ENCODE measurements around the gene CDRT4.
A peak's percentile ranks its signal among the peaks of the same experiment; 100 is the strongest.
"Not testable (repeated sequence)": the region's sequence is repeated elsewhere in the genome, so short reads cannot be mapped to it uniquely, and the experiment has no call there.

Gene CDRT4

DNA sequence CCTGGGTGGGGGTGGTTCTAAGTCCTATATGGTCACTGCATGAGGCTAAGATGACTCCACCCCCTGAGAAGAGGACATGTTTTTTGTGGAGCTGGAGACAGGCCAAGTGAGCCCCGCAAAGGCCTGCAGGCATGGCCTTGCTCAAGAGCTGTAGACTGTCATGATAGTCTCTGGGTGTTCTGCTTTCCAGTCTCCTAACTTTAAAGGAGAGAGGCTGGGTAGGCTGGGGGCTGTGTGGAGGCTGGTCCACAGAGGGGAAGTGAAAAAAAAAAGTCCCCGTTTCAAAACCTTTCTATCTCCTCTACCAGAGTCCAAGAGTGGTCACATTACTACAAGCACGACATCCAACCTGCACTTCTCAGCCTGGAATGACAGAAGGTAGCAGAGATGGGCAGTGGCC lies 27.1 kb downstream of the CDRT4 start:
- no peak overlapping the region for H3K4me3 Mint-ChIP-seq
- no peak overlapping the region for H3K27ac Mint-ChIP-seq
- peaks cover 10% of the 10 kb centered on the region for H3K4me1 Mint-ChIP-seq (ENCODE audit: low read depth)
- no peaks in the 10 kb centered on the region for H3K27me3 Mint-ChIP-seq (ENCODE audit: low read depth)
- peaks cover 35% of the 10 kb centered on the region for H3K36me3 Mint-ChIP-seq (ENCODE audit: low read depth)
- no peak for DNase-seq (ENCODE audit: low spot score)
- H3K9me3 Mint-ChIP-seq = peaks cover 19% of the 10 kb centered on the region

DNA sequence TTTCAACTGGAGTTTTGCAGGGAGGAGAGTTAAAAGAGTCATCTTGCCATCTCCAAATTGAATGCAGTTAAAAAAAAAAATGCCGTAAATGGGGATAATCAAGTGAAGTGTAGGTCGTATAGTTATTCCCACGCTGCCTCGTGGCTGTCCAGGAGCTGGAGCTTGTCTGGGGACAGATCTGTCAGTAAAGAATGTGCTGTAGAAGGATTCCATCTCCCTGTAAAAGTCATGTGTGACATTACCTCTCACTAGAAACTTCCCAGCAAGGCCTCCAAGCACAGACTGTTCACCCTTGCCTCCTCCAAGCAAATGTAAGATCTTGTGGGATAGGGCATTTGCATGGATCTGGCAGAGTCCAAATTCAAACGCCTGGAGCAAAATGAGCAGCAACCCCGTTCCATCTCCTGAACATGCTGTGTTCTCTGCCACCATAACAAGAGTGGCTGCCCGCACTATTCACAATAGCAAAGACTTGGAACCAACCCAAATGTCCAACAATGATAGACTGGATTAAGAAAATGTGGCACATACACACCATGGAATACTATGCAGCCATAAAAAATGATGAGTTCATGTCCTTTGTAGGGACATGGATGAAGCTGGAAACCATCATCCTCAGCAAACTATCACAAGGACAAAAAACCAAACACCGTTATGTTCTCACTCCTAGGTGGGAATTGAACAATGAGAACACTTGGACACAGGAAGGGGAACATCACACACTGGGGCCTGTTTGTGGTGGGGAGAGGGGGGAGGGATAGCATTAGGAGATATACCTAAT lies 28.0 kb downstream of the CDRT4 start:
- not testable (repeated sequence) for H3K27me3 Mint-ChIP-seq (ENCODE audit: low read depth); H3K4me1 Mint-ChIP-seq (ENCODE audit: low read depth); H3K4me3 Mint-ChIP-seq; H3K27ac Mint-ChIP-seq; DNase-seq (ENCODE audit: low spot score)
- H3K36me3 Mint-ChIP-seq (ENCODE audit: low read depth) = peaks cover 35% of the 10 kb centered on the region
- H3K9me3 Mint-ChIP-seq = peaks cover 19% of the 10 kb centered on the region

- Mint-ChIP-seq H3K9me3 (peaks cover 19% of the 10 kb centered on the region), H3K4me1 (ENCODE audit: low read depth) (peaks cover 6% of the 10 kb centered on the region), H3K27me3 (ENCODE audit: low read depth) (no peaks in the 10 kb centered on the region), H3K36me3 (ENCODE audit: low read depth) (peaks cover 35% of the 10 kb centered on the region), H3K27ac (no peak overlapping the region), H3K4me3 (no peak overlapping the region)
- DNase-seq (ENCODE audit: low spot score) = no peak
Measured at GRCh38 chr17:15438491-15439105, 28.8 kb downstream of the CDRT4 start.

DNA sequence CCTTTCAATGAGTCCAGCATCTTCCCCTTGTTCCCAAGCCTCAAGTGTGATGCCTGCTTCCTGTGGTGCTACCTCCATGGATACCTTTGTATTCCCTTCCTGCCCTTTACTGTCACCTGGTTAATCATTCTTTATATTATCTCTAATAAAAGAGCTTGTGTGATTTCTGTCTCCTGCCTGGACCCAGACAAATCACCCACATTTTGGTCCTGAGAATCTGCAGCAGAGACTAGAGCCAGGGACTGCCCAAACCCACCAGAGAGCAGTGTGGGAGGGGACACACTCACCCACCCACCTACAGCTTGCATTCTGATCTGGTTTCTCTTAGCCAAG lies 30.2 kb downstream of the CDRT4 start:
- H3K36me3 Mint-ChIP-seq (ENCODE audit: low read depth) = peaks cover 35% of the 10 kb centered on the region
- peaks cover 19% of the 10 kb centered on the region for H3K9me3 Mint-ChIP-seq
- peaks cover 6% of the 10 kb centered on the region for H3K4me1 Mint-ChIP-seq (ENCODE audit: low read depth)
- no peak for DNase-seq (ENCODE audit: low spot score)
- H3K27me3 Mint-ChIP-seq (ENCODE audit: low read depth) = no peaks in the 10 kb centered on the region
- peak overlapping the region; percentile 55 for H3K27ac Mint-ChIP-seq
- no peak overlapping the region for H3K4me3 Mint-ChIP-seq

DNA sequence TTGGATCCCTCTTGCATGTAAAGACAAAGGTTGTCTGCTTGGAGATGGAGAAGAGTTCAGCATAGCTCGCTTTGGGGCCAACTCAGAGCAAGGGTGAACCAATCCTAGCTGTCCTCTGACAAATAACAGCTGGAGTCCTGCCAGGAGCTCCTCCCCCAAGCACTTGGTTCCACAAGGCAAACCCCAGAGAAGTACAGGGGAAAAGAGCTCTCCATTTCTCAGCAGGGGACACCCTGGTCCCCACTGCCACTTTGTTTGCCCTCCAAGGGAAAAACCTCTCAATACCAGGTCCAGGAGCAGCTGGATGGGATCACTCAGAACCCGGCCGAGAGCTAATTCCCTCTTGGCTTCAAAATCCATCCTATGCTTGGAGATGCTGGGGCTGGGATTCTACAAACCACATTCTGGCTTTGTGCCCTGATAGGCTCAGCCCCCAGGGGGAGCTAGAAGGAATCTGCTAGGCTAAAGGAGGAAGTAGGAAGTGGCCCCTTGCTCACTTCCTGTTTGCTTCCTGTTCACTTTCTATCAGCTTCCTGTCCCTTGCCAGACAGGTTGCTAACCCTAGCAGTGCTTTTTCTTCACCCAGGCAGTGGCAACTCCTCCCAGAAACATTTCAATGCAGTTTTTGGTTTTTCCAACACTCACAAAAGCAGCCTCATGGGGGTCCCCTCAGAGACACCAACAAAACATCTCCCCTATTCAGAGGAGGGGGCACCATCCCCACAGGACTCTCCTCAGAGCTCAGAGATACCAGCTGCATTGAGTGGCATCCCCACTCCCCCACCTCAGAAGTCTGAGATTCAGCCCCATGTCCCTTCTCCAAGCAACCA lies 30.7 kb downstream of the CDRT4 start:
- no peaks in the 10 kb centered on the region for H3K27me3 Mint-ChIP-seq (ENCODE audit: low read depth)
- peaks cover 35% of the 10 kb centered on the region for H3K36me3 Mint-ChIP-seq (ENCODE audit: low read depth)
- no peak overlapping the region for H3K4me3 Mint-ChIP-seq
- peak overlapping the region; percentile 55 for H3K27ac Mint-ChIP-seq
- H3K9me3 Mint-ChIP-seq = peaks cover 19% of the 10 kb centered on the region
- no peak for DNase-seq (ENCODE audit: low spot score)
- peaks cover 6% of the 10 kb centered on the region for H3K4me1 Mint-ChIP-seq (ENCODE audit: low read depth)

DNA sequence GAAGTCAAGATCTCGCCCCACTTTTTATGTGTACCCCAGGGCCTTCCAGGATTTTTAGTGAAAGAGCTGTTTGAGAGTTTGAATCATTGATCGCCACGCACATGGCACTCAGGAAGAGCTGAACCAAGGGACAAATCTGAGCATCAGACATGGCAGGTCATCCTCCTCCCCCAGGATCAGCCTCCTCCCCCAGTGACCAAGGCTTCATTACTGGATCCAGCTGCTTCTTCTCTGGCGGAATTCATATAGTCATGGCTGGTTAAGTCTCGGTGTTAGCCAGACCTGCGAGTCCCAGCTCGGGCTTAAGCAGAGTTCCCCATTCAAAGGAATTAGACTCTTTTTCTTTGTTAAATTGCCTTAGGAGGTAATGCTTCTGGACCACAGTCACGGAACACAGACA lies 32.5 kb downstream of the CDRT4 start:
- H3K4me1 Mint-ChIP-seq (ENCODE audit: low read depth) = peaks cover 6% of the 10 kb centered on the region
- no peaks in the 10 kb centered on the region for H3K27me3 Mint-ChIP-seq (ENCODE audit: low read depth)
- no peak for DNase-seq (ENCODE audit: low spot score)
- H3K36me3 Mint-ChIP-seq (ENCODE audit: low read depth) = peaks cover 32% of the 10 kb centered on the region
- H3K4me3 Mint-ChIP-seq = no peak overlapping the region
- H3K9me3 Mint-ChIP-seq = peaks cover 19% of the 10 kb centered on the region
- no peak overlapping the region for H3K27ac Mint-ChIP-seq

DNA sequence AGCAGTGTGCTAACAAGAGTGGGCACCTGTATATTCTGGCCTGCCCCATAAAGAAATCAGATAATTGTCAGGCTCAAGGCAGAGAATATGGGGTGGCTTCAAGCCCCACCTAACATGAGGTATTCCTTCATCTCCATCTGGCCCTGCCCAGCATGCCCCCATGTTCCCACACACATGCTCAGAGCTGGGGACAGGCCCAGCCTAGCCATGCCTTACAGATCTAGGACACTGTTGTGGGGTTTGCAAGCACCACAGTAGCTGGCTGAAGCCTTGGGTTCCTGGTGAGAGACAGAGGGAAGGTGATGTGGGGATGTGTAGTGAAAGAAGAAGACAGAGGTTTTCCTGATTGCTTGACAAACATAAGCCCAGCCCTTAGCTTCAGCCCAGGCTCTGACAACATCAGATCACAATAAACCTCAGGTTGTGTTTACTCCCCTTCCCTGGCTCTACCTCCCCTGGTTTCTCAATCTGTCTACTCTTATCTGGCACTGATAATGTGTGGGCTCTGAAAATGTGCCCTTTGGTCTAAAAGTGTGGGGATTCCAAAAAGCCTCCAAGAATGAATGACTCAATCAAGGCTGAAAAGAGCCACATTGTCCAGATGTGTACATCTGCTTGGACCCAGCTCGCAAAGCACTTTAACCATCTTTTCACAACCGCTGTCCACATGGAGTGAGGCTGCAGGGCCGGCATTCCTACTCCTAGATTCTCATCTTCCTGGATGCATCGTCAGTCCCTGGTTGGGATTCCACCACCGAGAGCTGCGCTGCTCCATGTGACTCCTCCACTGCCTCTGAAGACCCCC lies 34.4 kb downstream of the CDRT4 start:
- no peak for DNase-seq (ENCODE audit: low spot score)
- Mint-ChIP-seq H3K27ac (no peak overlapping the region), H3K9me3 (peaks cover 17% of the 10 kb centered on the region)

GRCh38 chr17:15431766-15432165 lies 35.7 kb downstream of the CDRT4 start:
- no peak for DNase-seq (ENCODE audit: low spot score)
- no peak overlapping the region for H3K27ac Mint-ChIP-seq
- H3K27me3 Mint-ChIP-seq (ENCODE audit: low read depth) = no peaks in the 10 kb centered on the region
- peaks cover 5% of the 10 kb centered on the region for H3K9me3 Mint-ChIP-seq
- H3K4me3 Mint-ChIP-seq = no peak overlapping the region
- peaks cover 5% of the 10 kb centered on the region for H3K36me3 Mint-ChIP-seq (ENCODE audit: low read depth)
- H3K4me1 Mint-ChIP-seq (ENCODE audit: low read depth) = peaks cover 1% of the 10 kb centered on the region

More for the DNA sequence above, 34.4 kb downstream of the CDRT4 start:
- Mint-ChIP-seq H3K4me3 (no peak overlapping the region), H3K36me3 (ENCODE audit: low read depth) (peaks cover 16% of the 10 kb centered on the region), H3K4me1 (ENCODE audit: low read depth) (peaks cover 6% of the 10 kb centered on the region), H3K27me3 (ENCODE audit: low read depth) (no peaks in the 10 kb centered on the region)

DNA sequence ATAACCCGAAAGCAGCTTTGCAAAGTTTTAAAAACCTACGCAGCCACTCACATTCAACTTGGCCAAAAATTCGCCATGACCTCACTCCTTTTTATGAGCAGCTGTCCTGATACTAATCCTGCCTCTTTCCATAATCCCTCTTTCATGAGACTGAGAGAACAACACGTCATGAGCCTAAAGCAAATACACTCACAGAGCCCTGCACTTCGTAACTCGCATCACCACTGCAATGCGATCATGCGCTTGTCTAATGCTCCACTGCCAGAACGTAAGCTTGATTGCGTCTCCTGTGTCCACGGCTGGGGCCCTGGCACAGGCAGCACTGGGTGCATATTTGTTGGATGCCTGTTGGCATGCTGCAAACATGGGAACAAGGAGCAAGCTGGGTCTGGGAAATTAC lies 36.2 kb downstream of the CDRT4 start:
- no peaks in the 10 kb centered on the region for H3K27me3 Mint-ChIP-seq (ENCODE audit: low read depth)
- H3K36me3 Mint-ChIP-seq (ENCODE audit: low read depth) = peaks cover 2% of the 10 kb centered on the region
- H3K27ac Mint-ChIP-seq = no peak overlapping the region
- peaks cover 4% of the 10 kb centered on the region for H3K9me3 Mint-ChIP-seq
- H3K4me3 Mint-ChIP-seq = no peak overlapping the region
- DNase-seq (ENCODE audit: low spot score) = no peak
- no peaks in the 10 kb centered on the region for H3K4me1 Mint-ChIP-seq (ENCODE audit: low read depth)

DNA sequence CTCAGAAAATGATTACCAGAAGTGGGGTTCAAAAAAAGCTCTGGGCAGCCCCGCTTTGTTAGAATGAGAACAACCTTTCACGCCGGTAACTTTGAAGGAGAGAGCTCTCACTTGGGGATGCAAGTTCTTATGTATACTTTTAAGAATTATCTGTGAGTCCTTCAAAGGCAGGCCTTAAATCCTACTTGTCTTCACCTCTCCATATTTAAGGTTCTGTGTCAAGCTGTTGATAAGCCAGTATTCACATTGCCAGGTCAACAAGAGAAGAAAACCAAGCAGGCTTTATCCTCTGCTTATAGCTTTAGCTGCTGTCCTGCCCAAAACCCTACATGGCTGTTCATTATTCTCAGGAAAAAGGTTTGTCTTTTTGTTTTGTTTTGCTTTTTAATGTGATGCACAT lies 42.9 kb downstream of the CDRT4 start:
- H3K4me3 Mint-ChIP-seq = no peak overlapping the region
- DNase-seq (ENCODE audit: low spot score) = no peak
- no peaks in the 10 kb centered on the region for H3K36me3 Mint-ChIP-seq (ENCODE audit: low read depth)
- no peak overlapping the region for H3K27ac Mint-ChIP-seq
- no peaks in the 10 kb centered on the region for H3K4me1 Mint-ChIP-seq (ENCODE audit: low read depth)
- H3K9me3 Mint-ChIP-seq = no peaks in the 10 kb centered on the region
- H3K27me3 Mint-ChIP-seq (ENCODE audit: low read depth) = no peaks in the 10 kb centered on the region

DNA sequence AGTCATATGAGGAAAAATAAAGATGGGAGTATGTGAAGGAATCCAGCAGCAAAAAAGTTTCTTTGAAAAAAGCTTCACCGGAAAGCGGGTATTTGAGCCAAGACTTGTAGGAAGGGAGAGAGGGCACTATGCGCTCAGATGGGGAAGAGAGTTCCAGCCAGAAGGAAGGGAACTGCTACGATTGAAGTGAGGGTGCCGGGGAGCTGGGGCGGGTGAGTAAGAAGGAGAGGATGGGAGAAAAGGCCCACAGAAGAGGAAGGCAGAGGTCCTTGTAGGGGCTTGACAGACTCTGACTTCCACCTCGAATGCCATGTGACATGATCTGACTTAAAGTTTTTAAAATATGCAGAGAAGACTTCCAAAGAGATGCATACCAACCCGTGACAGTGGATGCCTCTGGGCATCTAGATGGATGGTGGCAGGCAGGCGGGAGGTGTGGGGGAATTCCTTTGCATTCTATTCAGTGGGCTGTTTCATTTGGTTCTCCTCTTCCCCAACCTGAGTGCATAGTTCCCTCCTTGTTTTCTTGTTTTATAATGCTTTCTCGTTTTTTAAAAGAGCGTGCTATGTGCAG lies 44.9 kb downstream of the CDRT4 start:
- DNase-seq (ENCODE audit: low spot score) = no peak
- no peaks in the 10 kb centered on the region for H3K9me3 Mint-ChIP-seq
- no peak overlapping the region for H3K4me3 Mint-ChIP-seq
- no peaks in the 10 kb centered on the region for H3K27me3 Mint-ChIP-seq (ENCODE audit: low read depth)
- H3K36me3 Mint-ChIP-seq (ENCODE audit: low read depth) = no peaks in the 10 kb centered on the region
- H3K4me1 Mint-ChIP-seq (ENCODE audit: low read depth) = no peaks in the 10 kb centered on the region
- H3K27ac Mint-ChIP-seq = no peak overlapping the region

DNA sequence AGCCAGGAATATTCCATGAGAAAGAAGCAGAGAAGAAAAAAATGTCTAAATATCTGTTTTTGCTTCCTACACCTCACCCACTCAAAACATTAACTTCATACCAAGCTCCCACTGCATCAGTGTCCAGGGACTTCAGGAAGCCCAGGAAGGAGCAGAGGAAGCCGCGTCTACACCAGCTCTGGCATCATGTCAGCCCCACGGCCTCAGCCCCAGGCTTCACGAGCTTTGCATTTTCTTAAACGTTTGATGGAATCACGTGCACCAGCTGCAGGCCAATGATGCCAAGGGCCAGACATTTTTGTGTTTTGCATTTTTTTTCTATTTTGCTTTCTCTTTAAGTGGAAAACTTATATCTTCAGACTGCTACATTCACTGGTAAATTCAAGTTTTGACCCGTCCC lies 48.6 kb downstream of the CDRT4 start:
- H3K27me3 Mint-ChIP-seq (ENCODE audit: low read depth) = no peaks in the 10 kb centered on the region
- DNase-seq (ENCODE audit: low spot score) = no peak
- H3K9me3 Mint-ChIP-seq = no peaks in the 10 kb centered on the region
- no peaks in the 10 kb centered on the region for H3K36me3 Mint-ChIP-seq (ENCODE audit: low read depth)
- H3K4me3 Mint-ChIP-seq = no peak overlapping the region
- no peak overlapping the region for H3K27ac Mint-ChIP-seq
- H3K4me1 Mint-ChIP-seq (ENCODE audit: low read depth) = no peaks in the 10 kb centered on the region

- Mint-ChIP-seq H3K4me3 (no peak overlapping the region), H3K36me3 (ENCODE audit: low read depth) (no peaks in the 10 kb centered on the region), H3K4me1 (ENCODE audit: low read depth) (peaks cover 3% of the 10 kb centered on the region), H3K9me3 (no peaks in the 10 kb centered on the region), H3K27ac (no peak overlapping the region), H3K27me3 (ENCODE audit: low read depth) (no peaks in the 10 kb centered on the region)
- no peak for DNase-seq (ENCODE audit: low spot score)
Measured at GRCh38 chr17:15414532-15415306, 52.7 kb downstream of the CDRT4 start.
